HG02571 (cell line): ENCODE results near the gene RGSL1.

Experiments used
- ATAC-seq: cut with Tn5 transposase; IDR thresholded peaks from one replicate; pipeline ENCODE4 v1.9.1; 2021; ENCODE audit warnings: mild to moderate bottlenecking, moderate library complexity; ENCODE audit not compliant: unreplicated experiment

RGSL1 gene

DNA sequence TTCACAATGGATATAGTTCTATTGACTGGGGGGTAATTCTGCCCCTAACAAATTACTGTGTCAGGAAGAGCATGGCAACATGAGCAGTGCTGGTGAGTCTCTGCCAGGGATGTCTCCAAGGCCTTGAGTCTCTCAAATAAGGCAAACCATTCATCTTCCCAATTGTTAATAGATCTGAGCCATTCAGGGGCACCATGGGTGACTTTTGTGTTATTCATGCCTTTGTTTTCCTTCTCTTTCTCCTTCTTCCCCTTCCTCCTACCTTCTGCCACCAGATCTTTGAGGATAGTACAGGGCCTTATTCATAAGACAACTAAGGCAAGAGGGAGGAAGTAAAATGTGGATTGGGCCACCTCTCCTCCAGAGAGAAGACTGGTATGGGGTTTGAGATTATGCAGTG, at the start of gene RGSL1:
Gene RGSL1, plus strand, starts transcription at position 60 of the 400 bp plus-strand sequence. Its CDS starts 20 bp downstream, at position 80.
- ATAC-seq: no peak

- ATAC-seq: no peak
Measured at GRCh38 chr1:182400567-182400966, 49.4 kb upstream of the RGSL1 start, which contains the start of gene TEDDM1. Gene TEDDM1 (minus strand): TSS chr1:182400667. CDS start chr1:182400485, 182 bp downstream.

- no peak for ATAC-seq
Measured at GRCh38 chr1:182404781-182405180, 45.2 kb upstream of the RGSL1 start.

DNA sequence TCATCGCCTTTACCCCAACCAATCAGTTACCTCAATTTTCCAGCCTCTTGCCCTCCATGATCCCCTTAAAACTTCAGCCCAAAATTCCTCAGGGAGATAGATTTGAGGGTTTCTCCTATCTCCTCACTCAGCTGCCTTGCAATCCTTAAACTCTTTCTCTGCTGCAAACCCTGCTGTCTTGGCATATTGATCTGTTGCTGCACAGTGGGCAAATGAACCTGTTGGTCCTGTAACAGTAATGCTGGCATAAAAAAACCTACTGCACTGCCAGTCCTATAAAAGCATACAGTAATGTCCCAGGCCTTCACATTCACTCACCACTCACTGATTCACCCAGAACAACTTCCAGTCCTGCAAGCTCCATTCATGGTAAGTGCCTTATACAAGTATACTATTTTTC, 44.4 kb upstream of the RGSL1 start:
- no peak for ATAC-seq

GRCh38 chr1:182406012-182406411, 43.9 kb upstream of the RGSL1 start:
- ATAC-seq: no peak

GRCh38 chr1:182407724-182408123, 42.2 kb upstream of the RGSL1 start:
- no peak for ATAC-seq

DNA sequence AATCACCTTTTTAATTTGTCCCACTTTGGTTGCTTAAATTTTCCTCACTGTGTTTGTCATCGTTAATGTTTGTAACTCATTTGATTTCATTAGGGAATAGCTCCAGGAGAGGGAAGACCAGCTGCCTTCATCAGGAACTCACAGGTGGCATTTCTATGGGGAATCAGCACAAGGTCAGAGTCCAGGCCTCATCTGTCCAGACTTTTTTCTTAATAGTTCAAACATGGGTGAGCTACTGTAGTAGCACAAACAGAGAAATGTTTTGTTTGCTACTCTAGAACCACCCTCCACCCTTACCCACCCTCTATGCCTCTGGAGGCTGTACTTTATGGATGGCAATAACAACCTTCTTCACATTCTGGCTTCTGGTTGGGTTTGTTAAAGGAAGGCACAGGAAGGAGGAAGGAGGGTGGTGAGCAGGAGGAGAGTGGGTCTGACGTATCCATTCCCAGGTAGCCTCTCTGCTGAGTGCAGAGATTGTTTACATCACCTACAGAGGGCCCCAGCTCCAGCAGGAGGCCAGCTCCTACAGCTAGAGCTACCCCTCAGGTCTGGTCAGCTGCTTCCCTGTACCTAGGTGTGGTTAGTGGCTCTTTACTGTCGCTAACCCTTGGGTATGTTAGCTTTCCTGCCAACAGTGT, 41.4 kb upstream of the RGSL1 start:
- no peak for ATAC-seq

DNA sequence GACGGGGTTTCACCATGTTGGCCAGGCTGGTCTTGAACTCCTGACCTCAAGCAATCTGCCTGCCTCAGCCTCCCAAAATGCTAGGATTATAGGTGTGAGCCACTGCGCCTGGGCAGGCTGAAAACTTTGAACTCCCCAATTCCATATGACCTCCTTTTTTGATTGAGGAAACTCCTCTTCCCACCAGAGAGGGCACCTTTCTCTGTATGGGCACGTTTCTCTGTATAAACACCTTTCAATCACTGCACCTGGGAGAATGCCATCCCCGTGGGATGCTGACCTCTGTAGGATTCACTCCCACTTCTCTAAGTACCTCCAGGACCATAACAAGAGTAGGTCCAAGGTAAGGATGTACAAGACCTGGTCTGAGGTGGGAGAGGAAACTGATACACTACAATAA, 39.8 kb upstream of the RGSL1 start:
- no peak for ATAC-seq

DNA sequence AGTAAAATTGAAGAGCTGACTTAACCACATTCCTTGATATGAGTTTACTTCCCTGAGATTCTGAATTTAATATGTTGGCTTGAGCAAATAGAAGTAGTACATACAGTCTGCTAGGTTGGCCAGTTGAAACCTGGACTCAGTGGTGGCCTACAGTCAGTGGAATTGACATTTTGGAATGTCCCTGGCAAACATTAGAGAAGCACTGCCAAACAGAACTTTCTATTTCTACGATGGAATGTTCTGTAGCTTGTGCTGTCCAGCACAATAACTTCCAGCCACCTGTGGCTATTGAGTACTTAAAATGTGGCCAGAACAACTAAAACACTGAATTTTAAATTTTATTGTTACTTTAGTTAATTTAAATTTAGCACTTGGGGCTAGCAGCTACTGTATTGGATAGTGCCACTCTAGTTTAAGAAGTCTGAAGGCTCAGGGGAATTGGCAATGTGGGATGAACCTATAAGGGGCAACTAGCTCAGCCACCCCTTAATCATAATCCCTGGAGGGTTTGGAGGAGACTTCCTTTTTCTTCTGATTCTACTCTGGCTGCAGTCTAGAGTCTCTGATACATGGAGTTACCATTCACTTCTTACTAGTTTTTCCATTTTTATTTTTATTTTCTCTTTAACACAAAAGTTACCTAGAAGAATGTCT, 39.2 kb upstream of the RGSL1 start:
- ATAC-seq: no peak

GRCh38 chr1:182413486-182413885, 36.5 kb upstream of the RGSL1 start:
- no peak for ATAC-seq

GRCh38 chr1:182413969-182414368, 36.0 kb upstream of the RGSL1 start:
- no peak for ATAC-seq

DNA sequence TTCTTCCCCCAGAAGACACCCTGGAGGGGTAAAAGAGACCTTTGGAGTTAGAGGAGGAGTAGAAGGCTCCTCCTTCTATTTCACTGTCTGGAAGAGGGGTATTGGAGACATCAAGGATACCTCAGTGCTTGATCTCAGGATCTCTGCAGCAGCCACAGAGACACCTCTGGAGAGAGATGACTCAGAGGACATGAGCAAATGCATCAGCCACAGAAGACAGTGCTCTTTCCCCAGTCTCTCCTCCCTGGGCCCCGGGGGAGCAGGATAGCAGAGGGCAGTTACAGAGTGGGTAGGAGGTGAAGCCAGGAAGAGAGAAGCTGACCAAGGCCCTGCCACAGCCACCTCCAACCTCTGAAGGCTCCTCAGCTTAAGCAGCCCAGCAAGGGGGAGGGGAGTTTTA, 34.2 kb upstream of the RGSL1 start:
- no peak for ATAC-seq

DNA sequence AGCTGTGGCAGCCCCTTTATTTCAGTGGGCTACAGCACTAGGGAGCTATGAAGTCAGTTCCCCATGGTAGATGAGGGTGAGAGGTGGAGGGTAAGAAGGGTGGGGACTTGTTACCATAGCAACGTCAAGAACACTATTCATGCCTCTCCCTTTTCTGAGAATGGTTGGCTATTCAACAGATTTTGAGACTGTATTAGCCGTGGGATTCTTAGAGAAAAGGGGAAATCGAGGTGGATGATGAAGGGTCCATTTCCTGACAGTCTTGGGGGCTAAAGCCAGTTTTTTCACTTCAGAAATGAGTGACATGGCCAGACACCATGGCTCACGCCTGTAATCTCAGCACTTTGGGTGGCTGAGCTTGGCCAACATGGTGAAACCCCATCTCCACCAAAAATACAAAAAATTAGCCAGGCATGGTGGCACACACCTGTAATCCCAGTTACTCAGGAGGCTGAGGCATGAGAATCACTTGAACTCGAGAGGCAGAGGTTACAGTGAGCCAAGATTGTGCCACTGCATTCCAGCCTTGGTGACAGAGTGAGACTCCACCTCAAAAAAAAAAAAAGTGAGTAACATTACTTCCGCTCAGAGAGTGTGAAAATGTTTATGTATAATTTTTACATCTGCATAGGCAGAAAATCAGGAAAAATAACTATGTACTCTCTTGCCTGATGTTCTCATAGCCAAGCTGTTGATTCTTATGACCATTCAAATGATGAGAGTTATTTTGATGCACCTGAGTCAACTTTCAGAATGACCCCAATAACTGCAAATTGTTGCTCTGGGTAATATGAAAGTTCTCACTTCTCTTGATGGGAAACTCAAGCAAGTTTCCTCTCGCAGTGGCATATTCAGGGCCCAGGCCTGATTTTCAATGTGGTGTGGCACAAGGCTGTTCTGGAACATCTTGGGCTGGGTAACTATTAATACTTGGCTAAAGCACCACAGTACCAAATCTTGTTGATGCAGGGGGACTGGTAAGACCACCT, 23.2 kb upstream of the RGSL1 start:
- peak; percentile 61 for ATAC-seq

DNA sequence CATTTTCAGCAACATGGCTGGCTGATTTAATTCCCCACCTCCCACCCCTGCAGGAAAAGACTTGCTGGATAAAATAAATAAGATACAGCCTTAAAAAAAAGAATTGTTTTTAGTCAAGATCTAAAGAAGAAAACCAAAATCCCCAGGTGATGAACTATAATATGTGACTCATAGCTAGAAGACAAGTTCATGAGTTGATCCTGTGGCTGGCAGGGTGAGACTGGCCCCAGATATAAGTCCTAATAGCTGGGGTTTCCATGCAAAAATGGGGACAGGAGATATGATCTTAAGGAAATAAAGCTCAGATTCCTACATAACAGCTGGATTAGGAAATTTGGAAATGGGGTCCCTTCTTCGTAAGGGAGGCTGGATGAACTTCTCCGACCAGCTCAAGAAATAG, 21.9 kb upstream of the RGSL1 start:
- no peak for ATAC-seq

- no peak for ATAC-seq
Measured at GRCh38 chr1:182430263-182431068, 19.5 kb upstream of the RGSL1 start.

GRCh38 chr1:182431278-182431677, 18.7 kb upstream of the RGSL1 start:
- ATAC-seq: no peak

GRCh38 chr1:182433580-182433979, 16.4 kb upstream of the RGSL1 start:
- no peak for ATAC-seq

DNA sequence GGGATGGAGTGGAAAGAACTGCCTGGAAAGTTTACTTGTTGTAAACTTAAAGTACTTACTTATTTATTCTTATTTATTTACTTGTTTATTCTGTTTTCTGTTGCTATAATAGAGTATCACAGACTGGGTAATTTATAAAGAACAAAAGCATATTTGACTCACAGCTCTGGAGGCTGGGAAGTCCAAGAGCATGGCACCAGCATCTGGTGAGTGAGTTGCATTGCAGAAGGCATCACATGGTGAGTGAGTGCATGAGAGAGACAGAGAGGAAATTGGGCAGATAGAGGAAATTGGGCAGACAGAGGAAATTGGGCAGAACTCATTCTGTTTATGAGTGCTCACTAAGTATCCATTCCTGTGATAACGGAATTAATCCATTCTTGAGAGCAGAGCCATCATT, 11.6 kb upstream of the RGSL1 start:
- ATAC-seq: no peak

- ATAC-seq: no peak
Measured at GRCh38 chr1:182441719-182442118, 8.2 kb upstream of the RGSL1 start.

DNA sequence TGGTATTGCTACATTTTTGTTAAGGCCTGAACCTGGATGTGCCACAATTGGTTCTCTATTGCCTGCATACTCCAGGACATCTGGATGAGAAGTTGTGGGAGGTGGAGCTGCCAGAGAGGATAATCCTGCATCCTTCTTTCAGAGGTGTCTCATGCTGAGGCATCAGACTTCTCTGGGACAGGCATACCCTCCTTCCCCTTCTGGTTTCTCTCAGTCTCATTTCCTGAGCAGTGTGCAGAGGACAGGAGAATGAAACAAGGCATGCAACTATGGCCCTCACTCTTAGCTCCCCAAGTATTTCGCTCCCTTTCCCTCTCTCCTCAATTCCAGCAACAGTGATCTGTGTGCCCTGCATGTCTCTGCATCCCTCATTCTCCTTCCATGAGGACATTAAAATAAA, 7.6 kb upstream of the RGSL1 start:
- ATAC-seq: no peak

- ATAC-seq: no peak
Measured at GRCh38 chr1:182444497-182444896, 5.4 kb upstream of the RGSL1 start.
